Hepatocyte (in vitro differentiated cells): ENCODE measurements around the gene DPYD. TPM values are rescaled to one million over a fixed set of nuclear protein-coding genes. Genes with fewer than 3 reads are reported as not detected.

ENCODE experiments used
- DNase-seq: peaks from one replicate; pipeline ENCODE4 v3.0.0-alpha.2; 2016; ENCODE audit warnings: low spot score
- H2AFZ ChIP-seq: fragments of 200-600 bp; sonication (generic); 2 replicates; pipeline ENCODE4 v1.6.0; 2016; ENCODE audit warnings: antibody characterized with exemption, mild to moderate bottlenecking
- H3K27ac ChIP-seq: fragments of 200-600 bp; sonication (generic); 2 replicates; pipeline ENCODE4 v1.5.1; 2016; ENCODE audit warnings: mild to moderate bottlenecking
- H3K27me3 ChIP-seq: fragments of 200-600 bp; sonication (generic); 2 replicates; pipeline ENCODE4 v1.6.1; 2016
- H3K36me3 ChIP-seq: fragments of 200-600 bp; sonication (generic); replicated peaks from 2 replicates; pipeline ENCODE4 v1.5.1; 2016; ENCODE audit warnings: low read depth; ENCODE audit not compliant: insufficient read depth
- H3K4me1 ChIP-seq: fragments of 200-600 bp; sonication (generic); 2 replicates; pipeline ENCODE4 v1.5.1; 2016; ENCODE audit warnings: mild to moderate bottlenecking, moderate library complexity; ENCODE audit not compliant: insufficient read depth
- H3K4me2 ChIP-seq: fragments of 200-600 bp; sonication (generic); 2 replicates; pipeline ENCODE4 v1.6.0; 2016
- H3K4me3 ChIP-seq: fragments of 200-600 bp; sonication (generic); 2 replicates; pipeline ENCODE4 v1.5.1; 2016; ENCODE audit warnings: mild to moderate bottlenecking
- H3K79me2 ChIP-seq: fragments of 200-600 bp; sonication (generic); 2 replicates; pipeline ENCODE4 v1.6.0; 2017; ENCODE audit warnings: mild to moderate bottlenecking
- H3K9me2 ChIP-seq: fragments of 200-600 bp; sonication (generic); replicated peaks from 2 replicates; pipeline ENCODE4 v1.6.0; 2017; ENCODE audit warnings: mild to moderate bottlenecking; ENCODE audit not compliant: insufficient read depth
- H3K9me3 ChIP-seq: fragments of 200-600 bp; sonication (generic); 2 replicates; pipeline ENCODE4 v1.5.1; 2016; ENCODE audit warnings: low read depth, mild to moderate bottlenecking
- H4K20me1 ChIP-seq: fragments of 200-600 bp; sonication (generic); 2 replicates; pipeline ENCODE4 v1.6.0; 2016; ENCODE audit warnings: mild to moderate bottlenecking; ENCODE audit not compliant: insufficient read depth, poor library complexity, severe bottlenecking
- CTCF ChIP-seq: fragments of 200-600 bp; sonication (generic); IDR thresholded peaks from 2 replicates; pipeline ENCODE4 v1.5.1; 2016; ENCODE audit warnings: antibody characterized with exemption, mild to moderate bottlenecking; ENCODE audit not compliant: poor library complexity
- EZH2 ChIP-seq: fragments of 200-600 bp; sonication (generic); IDR thresholded peaks from 2 replicates; pipeline ENCODE4 v1.6.1; 2016; ENCODE audit warnings: antibody characterized with exemption, mild to moderate bottlenecking, borderline replicate concordance
- EZH2phosphoT487 ChIP-seq: fragments of 200-600 bp; sonication (generic); IDR thresholded peaks from one replicate; pipeline ENCODE4 v1.6.1; 2018; ENCODE audit warnings: antibody characterized with exemption, mild to moderate bottlenecking, low read depth, moderate library complexity; ENCODE audit not compliant: unreplicated experiment, severe bottlenecking
- WGBS: methylation state at CpG from one replicate; pipeline ENCODE4 v1.1.6; 2016; ENCODE audit warnings: low lambda C conversion rate; ENCODE audit errors: missing lambda C conversion rate; 5-methylcytosine and 5-hydroxymethylcytosine counted together
- polyA plus RNA-seq: library from polyadenylated mRNA; unstranded; fragments of >200 nt; fragmentation: Nextera tagmentation; extraction: Ambion mirVana; gene quantifications from 2 replicates; pipeline ENCODE4 v1.2.1, GENCODE V29; 2016
- total RNA-seq: library from RNA; depleted of rRNA; stranded (reverse); fragments of >200 nt; gene quantifications from 2 replicates; pipeline ENCODE4 v1.2.3, GENCODE V29; 2014

DPYD gene
- total and polyA plus RNA-seq, 2 experiments from 2014 or later, result 7.5 to 21.8 TPM

DNA sequence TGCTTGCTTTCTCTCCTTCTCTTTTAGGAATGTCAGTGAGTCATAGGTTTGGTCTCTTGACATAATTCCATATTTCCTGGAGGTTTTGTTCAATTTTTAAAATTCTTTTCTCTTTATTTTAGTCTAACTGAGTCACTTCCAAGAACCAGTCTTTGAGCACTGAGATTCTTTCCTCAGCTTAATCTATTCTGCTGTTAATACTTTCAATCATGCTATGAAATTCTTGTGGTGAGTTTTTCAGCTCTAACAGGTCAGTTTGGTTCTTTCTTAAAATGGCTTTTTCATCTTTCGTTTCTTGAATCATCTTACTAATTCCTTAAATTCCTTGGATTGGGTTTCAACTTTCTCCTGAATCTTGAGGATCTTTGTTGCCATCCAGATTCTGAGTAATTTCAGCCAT is 878.3 kb downstream of the DPYD start:
- Histone ChIP-seq H3K27ac (no peak overlapping the region), H3K9me3 (peaks cover 5% of the 10 kb centered on the region), H3K79me2 (no peaks in the 10 kb centered on the region), H3K4me2 (no peak overlapping the region), H3K4me3 (no peak overlapping the region), H3K27me3 (no peaks in the 10 kb centered on the region), H3K36me3 (no peaks in the 10 kb centered on the region), H3K4me1 (no peaks in the 10 kb centered on the region), H2AFZ (no peak overlapping the region), H4K20me1 (no peaks in the 10 kb centered on the region), H3K9me2 (no peaks in the 10 kb centered on the region)
- TF ChIP-seq EZH2phosphoT487 (no peak), CTCF (no peak), EZH2 (no peak)
- no peak for DNase-seq
- 77% methylated on average over 1 of the region's 1 CpG for WGBS

GRCh38 chr1:97041026-97041425 is 879.8 kb downstream of the DPYD start:
- Histone ChIP-seq H3K79me2 (no peaks in the 10 kb centered on the region), H3K36me3 (no peaks in the 10 kb centered on the region), H3K4me2 (no peak overlapping the region), H3K4me3 (no peak overlapping the region), H3K27me3 (no peaks in the 10 kb centered on the region), H4K20me1 (no peaks in the 10 kb centered on the region), H3K9me2 (no peaks in the 10 kb centered on the region), H3K27ac (no peak overlapping the region), H3K4me1 (no peaks in the 10 kb centered on the region), H3K9me3 (peaks cover 5% of the 10 kb centered on the region), H2AFZ (no peak overlapping the region)
- no peak for DNase-seq
- TF ChIP-seq EZH2phosphoT487 (no peak), EZH2 (no peak), CTCF (no peak)
- 52% methylated on average over 2 of the region's 2 CpGs for WGBS

GRCh38 chr1:97038410-97038809 is 882.4 kb downstream of the DPYD start:
- no peak for DNase-seq
- H3K27ac ChIP-seq, result no peak overlapping the region
- H3K4me2 ChIP-seq, result no peak overlapping the region
- 83% methylated on average over 4 of the region's 4 CpGs for WGBS
- no peaks in the 10 kb centered on the region for H3K9me2 ChIP-seq
- H3K9me3 ChIP-seq, result peaks cover 5% of the 10 kb centered on the region
- H3K79me2 ChIP-seq, result no peaks in the 10 kb centered on the region
- no peaks in the 10 kb centered on the region for H4K20me1 ChIP-seq
- H2AFZ ChIP-seq, result no peak overlapping the region
- H3K4me3 ChIP-seq, result no peak overlapping the region
- H3K36me3 ChIP-seq, result no peaks in the 10 kb centered on the region
- H3K27me3 ChIP-seq, result no peaks in the 10 kb centered on the region
- TF ChIP-seq EZH2phosphoT487, result no peak
- H3K4me1 ChIP-seq, result no peaks in the 10 kb centered on the region

GRCh38 chr1:97034651-97035050 is 886.2 kb downstream of the DPYD start:
- H4K20me1 ChIP-seq, result no peaks in the 10 kb centered on the region
- H3K4me3 ChIP-seq, result no peak overlapping the region
- no peaks in the 10 kb centered on the region for H3K27me3 ChIP-seq
- H3K9me3 ChIP-seq, result no peaks in the 10 kb centered on the region
- TF ChIP-seq CTCF (no peak), EZH2 (no peak), EZH2phosphoT487 (no peak)
- no peaks in the 10 kb centered on the region for H3K79me2 ChIP-seq
- no peaks in the 10 kb centered on the region for H3K36me3 ChIP-seq
- H2AFZ ChIP-seq, result no peak overlapping the region
- H3K4me1 ChIP-seq, result no peaks in the 10 kb centered on the region
- no peak overlapping the region for H3K4me2 ChIP-seq
- no peaks in the 10 kb centered on the region for H3K9me2 ChIP-seq
- 94% methylated on average over 2 of the region's 2 CpGs for WGBS
- no peak for DNase-seq
- H3K27ac ChIP-seq, result no peak overlapping the region
